ENCODE data around the gene PNCK. TPM values are rescaled to one million over a fixed set of nuclear protein-coding genes. Genes with fewer than 3 reads are reported as not detected.

Gene PNCK
- total and polyA plus RNA-seq, 2 of the 13 experiments (the other 11 are each of a cell fraction or from before 2014, with no cell fraction given) = 33.1 TPM; not detected in 1

GRCh38 chrX:153708415-153708814, 34.8 kb upstream of the PNCK start:
- 43% methylated on average over 2 of the region's 13 CpGs for WGBS (ENCODE audit: low lambda C conversion rate)
- BruUV-seq (replicated peaks) = no TSS peak
- Histone ChIP-seq H3K4me2 (ENCODE audit: low read depth, low read length) (no peak overlapping the region), H3K9me3 (ENCODE audit: low read length) (no peaks in the 10 kb centered on the region), H3K27ac (ENCODE audit: extremely low read length, insufficient read depth, low read length) (no peak overlapping the region), H3K79me2 (ENCODE audit: insufficient read depth, low read length) (peaks cover 2% of the 10 kb centered on the region), H3K36me3 (replicated peaks in 1 of 2; ENCODE audit: control insufficient read depth in 1 of 2, insufficient read depth in 2 of 2, low read length in 2 of 2) (peaks cover 5 to 13% of the 10 kb centered on the region in 2 experiments; a peak in 4 of 5 replicates), H3K4me3 (replicated peaks in 1 of 3; ENCODE audit: insufficient read depth in 1 of 3, low read depth in 2 of 3, low read length in 3 of 3) (no peak overlapping the region), H3K9ac (ENCODE audit: insufficient read depth, low read depth, low read length) (no peak overlapping the region), H2AFZ (ENCODE audit: low read length) (no peak overlapping the region), H4K20me1 (ENCODE audit: insufficient read depth, low read length) (no peaks in the 10 kb centered on the region), H3K27me3 (ENCODE audit: control insufficient read depth in 1 of 2, insufficient read depth in 2 of 2, low read length in 2 of 2) (no peaks in the 10 kb centered on the region), H3K4me1 (ENCODE audit: insufficient read depth, low read length) (no peaks in the 10 kb centered on the region)
- ChIA-PET CTCF (ENCODE audit: low intra/inter-chr PET ratio, low total read pairs) (interaction anchor here (0.6 kb wide), 1 partner anchor 39 kb away, joined by 3 read pairs; no protein-coding TSS in a partner anchor), POLR2A (interaction anchor here (0.9 to 1.4 kb wide), 3 partner anchors 11 to 15 kb away, joined by 3 to 8 read pairs (median 4); no protein-coding TSS in a partner anchor)
- in situ Hi-C loops (cut with HindIII; ENCODE audit: extremely low pct_ligation_motif_present, low pct_unique_long_range_greater_than_20kb) = no loop called here
- intact Hi-C loops (cut with micrococcal nuclease; ENCODE audit: unreplicated experiment) = no loop called here
- ATAC-seq (peak; percentile 86), FAIRE-seq (peak; percentile 75), DNase-seq (ENCODE audit: low spot score) (peak; percentile 65)
- TF ChIP-seq, protein P1, sequence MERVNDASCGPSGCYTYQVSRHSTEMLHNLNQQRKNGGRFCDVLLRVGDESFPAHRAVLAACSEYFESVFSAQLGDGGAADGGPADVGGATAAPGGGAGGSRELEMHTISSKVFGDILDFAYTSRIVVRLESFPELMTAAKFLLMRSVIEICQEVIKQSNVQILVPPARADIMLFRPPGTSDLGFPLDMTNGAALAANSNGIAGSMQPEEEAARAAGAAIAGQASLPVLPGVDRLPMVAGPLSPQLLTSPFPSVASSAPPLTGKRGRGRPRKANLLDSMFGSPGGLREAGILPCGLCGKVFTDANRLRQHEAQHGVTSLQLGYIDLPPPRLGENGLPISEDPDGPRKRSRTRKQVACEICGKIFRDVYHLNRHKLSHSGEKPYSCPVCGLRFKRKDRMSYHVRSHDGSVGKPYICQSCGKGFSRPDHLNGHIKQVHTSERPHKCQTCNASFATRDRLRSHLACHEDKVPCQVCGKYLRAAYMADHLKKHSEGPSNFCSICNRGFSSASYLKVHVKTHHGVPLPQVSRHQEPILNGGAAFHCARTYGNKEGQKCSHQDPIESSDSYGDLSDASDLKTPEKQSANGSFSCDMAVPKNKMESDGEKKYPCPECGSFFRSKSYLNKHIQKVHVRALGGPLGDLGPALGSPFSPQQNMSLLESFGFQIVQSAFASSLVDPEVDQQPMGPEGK (CRISPR knock-in tag; IDR thresholded peaks at IDR 0.05) = no peak
- TF ChIP-seq, protein P2, sequence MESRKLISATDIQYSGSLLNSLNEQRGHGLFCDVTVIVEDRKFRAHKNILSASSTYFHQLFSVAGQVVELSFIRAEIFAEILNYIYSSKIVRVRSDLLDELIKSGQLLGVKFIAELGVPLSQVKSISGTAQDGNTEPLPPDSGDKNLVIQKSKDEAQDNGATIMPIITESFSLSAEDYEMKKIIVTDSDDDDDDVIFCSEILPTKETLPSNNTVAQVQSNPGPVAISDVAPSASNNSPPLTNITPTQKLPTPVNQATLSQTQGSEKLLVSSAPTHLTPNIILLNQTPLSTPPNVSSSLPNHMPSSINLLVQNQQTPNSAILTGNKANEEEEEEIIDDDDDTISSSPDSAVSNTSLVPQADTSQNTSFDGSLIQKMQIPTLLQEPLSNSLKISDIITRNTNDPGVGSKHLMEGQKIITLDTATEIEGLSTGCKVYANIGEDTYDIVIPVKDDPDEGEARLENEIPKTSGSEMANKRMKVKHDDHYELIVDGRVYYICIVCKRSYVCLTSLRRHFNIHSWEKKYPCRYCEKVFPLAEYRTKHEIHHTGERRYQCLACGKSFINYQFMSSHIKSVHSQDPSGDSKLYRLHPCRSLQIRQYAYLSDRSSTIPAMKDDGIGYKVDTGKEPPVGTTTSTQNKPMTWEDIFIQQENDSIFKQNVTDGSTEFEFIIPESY (CRISPR knock-in tag; IDR thresholded peaks at IDR 0.05) = peak; percentile 76
- TF ChIP-seq KDM5B (CRISPR knock-in tag; IDR thresholded peaks at IDR 0.05; ENCODE audit: borderline replicate concordance) (no peak), NAIF1 (CRISPR knock-in tag; IDR thresholded peaks at IDR 0.05; ENCODE audit: borderline replicate concordance) (no peak), RBM39 (IDR thresholded peaks at IDR 0.05; ENCODE audit: low read depth, low read length, poor library complexity, severe bottlenecking) (no peak), SAP130 (CRISPR knock-in tag; IDR thresholded peaks at IDR 0.05; ENCODE audit: low read depth) (peak; percentile 38; the same call in 1 of the 2 replicates), ZNF337 (CRISPR knock-in tag; IDR thresholded peaks at IDR 0.05; ENCODE audit: borderline replicate concordance, low read depth) (no peak), SIX1 (CRISPR knock-in tag; IDR thresholded peaks at IDR 0.05; ENCODE audit: borderline replicate concordance) (no peak), TSC22D2 (CRISPR knock-in tag; IDR thresholded peaks at IDR 0.05; ENCODE audit: borderline replicate concordance) (no peak), NFRKB (IDR thresholded peaks at IDR 0.05) (no peak), ZNF644 (CRISPR knock-in tag; IDR thresholded peaks at IDR 0.05; ENCODE audit: low read depth) (no peak), ZNF382 (CRISPR knock-in tag; IDR thresholded peaks at IDR 0.05; ENCODE audit: borderline replicate concordance) (no peak), MED1 (CRISPR knock-in tag; IDR thresholded peaks at IDR 0.05) (no peak), NR2F1 (CRISPR knock-in tag; IDR thresholded peaks at IDR 0.05) (no peak), ZNF350 (CRISPR knock-in tag; IDR thresholded peaks at IDR 0.05; ENCODE audit: borderline replicate concordance, low read depth) (no peak), ATF5 (CRISPR knock-in tag; IDR thresholded peaks at IDR 0.05; ENCODE audit: low read depth) (no peak)
- TF ChIP-seq, protein P3, sequence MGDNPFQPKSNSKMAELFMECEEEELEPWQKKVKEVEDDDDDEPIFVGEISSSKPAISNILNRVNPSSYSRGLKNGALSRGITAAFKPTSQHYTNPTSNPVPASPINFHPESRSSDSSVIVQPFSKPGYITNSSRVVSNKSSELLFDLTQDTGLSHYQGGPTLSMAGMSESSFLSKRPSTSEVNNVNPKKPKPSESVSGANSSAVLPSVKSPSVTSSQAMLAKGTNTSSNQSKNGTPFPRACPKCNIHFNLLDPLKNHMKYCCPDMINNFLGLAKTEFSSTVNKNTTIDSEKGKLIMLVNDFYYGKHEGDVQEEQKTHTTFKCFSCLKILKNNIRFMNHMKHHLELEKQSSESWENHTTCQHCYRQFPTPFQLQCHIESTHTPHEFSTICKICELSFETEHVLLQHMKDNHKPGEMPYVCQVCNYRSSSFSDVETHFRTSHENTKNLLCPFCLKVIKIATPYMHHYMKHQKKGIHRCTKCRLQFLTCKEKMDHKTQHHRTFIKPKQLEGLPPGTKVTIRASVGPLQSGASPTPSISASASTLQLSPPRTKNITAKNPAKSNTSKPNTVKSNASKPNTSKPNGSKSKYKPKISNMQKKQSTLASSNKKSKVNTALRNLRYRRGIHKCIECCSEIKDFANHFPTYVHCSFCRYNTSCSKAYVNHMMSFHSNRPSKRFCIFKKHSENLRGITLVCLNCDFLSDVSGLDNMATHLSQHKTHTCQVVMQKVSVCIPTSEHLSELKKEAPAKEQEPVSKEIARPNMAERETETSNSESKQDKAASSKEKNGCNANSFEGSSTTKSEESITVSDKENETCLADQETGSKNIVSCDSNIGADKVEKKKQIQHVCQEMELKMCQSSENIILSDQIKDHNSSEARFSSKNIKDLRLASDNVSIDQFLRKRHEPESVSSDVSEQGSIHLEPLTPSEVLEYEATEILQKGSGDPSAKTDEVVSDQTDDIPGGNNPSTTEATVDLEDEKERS (CRISPR knock-in tag; IDR thresholded peaks at IDR 0.05) = no peak

All from HepG2 (cell line).